Effector memory CD8-positive, alpha-beta T cell (primary cell): ENCODE data around the gene NDUFB11.
"Not testable (repeated sequence)": the region's sequence is repeated elsewhere in the genome, so short reads cannot be mapped to it uniquely, and the experiment has no call there.

Experiments
- ATAC-seq: fragments of 150-1000 bp; cut with Tn5 transposase; replicated peaks from 2 replicates; pipeline ENCODE4 v1.10.0; 2021; ENCODE audit warnings: mild to moderate bottlenecking, moderate library complexity
- DNase-seq, 3 experiments: peaks; one replicate each; pipeline ENCODE4 v3.0.0; 2021
- H3K27ac Mint-ChIP-seq, 2 donors: one replicate each; pipeline ENCODE4 v1.8.0; 2022; ENCODE audit warnings: mild to moderate bottlenecking in 2 of 2, mixed read lengths in 2 of 2, moderate library complexity in 2 of 2
- H3K27me3 Mint-ChIP-seq, 2 donors: one replicate each; pipeline ENCODE4 v1.8.0; 2022; ENCODE audit warnings: mixed read lengths in 2 of 2
- H3K36me3 Mint-ChIP-seq: one replicate; pipeline ENCODE4 v1.8.0; 2022; ENCODE audit warnings: mild to moderate bottlenecking, moderate library complexity, mixed read lengths; ENCODE audit not compliant: insufficient read depth
- H3K4me1 Mint-ChIP-seq, 2 donors: one replicate each; pipeline ENCODE4 v1.8.0; 2022; ENCODE audit warnings: low read depth in 2 of 2, mixed read lengths in 2 of 2
- H3K4me3 Mint-ChIP-seq, 2 donors: one replicate each; pipeline ENCODE4 v1.8.0; 2022; ENCODE audit warnings: mild to moderate bottlenecking in 2 of 2, mixed read lengths in 2 of 2, moderate library complexity in 2 of 2
- H3K9me3 Mint-ChIP-seq, 2 donors: one replicate each; pipeline ENCODE4 v1.8.0; 2022; ENCODE audit warnings: mixed read lengths in 2 of 2

NDUFB11 gene

GRCh38 chrX:47148946-47149345 is 4.4 kb upstream of the NDUFB11 start:
- ATAC-seq, result no peak
- Mint-ChIP-seq H3K9me3 (no peaks in the 10 kb centered on the region), H3K27me3 (no peaks in the 10 kb centered on the region), H3K4me3 (no peak overlapping the region), H3K4me1 (peaks cover 19 to 20% of the 10 kb centered on the region in 2 donors), H3K27ac (no peak overlapping the region), H3K36me3 (peaks cover 51% of the 10 kb centered on the region)
- DNase-seq, result no peak

- Mint-ChIP-seq H3K27ac (peak overlapping the region in 1 of 2 donors; percentile 83), H3K9me3 (no peaks in the 10 kb centered on the region), H3K27me3 (no peaks in the 10 kb centered on the region), H3K36me3 (peaks cover 37% of the 10 kb centered on the region), H3K4me3 (peak overlapping the region; percentile 99 to 100), H3K4me1 (peaks cover 29 to 30% of the 10 kb centered on the region in 2 donors)
- DNase-seq (no peak), ATAC-seq (no peak)
Observed at GRCh38 chrX:47146936-47147859, 2.7 kb upstream of the NDUFB11 start.

- peaks cover 38% of the 10 kb centered on the region for H3K36me3 Mint-ChIP-seq
- ATAC-seq (no peak), DNase-seq (no peak)
- H3K27me3 Mint-ChIP-seq, result no peaks in the 10 kb centered on the region
- H3K4me3 Mint-ChIP-seq, result peak overlapping the region; percentile 99 to 100
- H3K27ac Mint-ChIP-seq, result peak overlapping the region; percentile 98 to 99
- peaks cover 29 to 30% of the 10 kb centered on the region in 2 donors for H3K4me1 Mint-ChIP-seq
- H3K9me3 Mint-ChIP-seq, result no peaks in the 10 kb centered on the region
Observed at GRCh38 chrX:47146121-47146935, 1.8 kb upstream of the NDUFB11 start.

GRCh38 chrX:47145395-47146120 is 1.1 kb upstream of the NDUFB11 start:
- Mint-ChIP-seq H3K9me3 (no peaks in the 10 kb centered on the region), H3K4me3 (peak overlapping the region; percentile 99 to 100), H3K27ac (peak overlapping the region; percentile 98 to 99), H3K36me3 (peaks cover 36% of the 10 kb centered on the region), H3K27me3 (no peaks in the 10 kb centered on the region), H3K4me1 (peaks cover 29 to 31% of the 10 kb centered on the region in 2 donors)
- ATAC-seq (peak; percentile 18), DNase-seq (no peak)

- DNase-seq (peak in 2 of 3 experiments; percentile 0 to 16), ATAC-seq (peak; percentile 2)
- Mint-ChIP-seq H3K4me1 (peaks cover 29 to 33% of the 10 kb centered on the region in 2 donors), H3K9me3 (no peaks in the 10 kb centered on the region), H3K27me3 (no peaks in the 10 kb centered on the region), H3K27ac (peak overlapping the region; percentile 98 to 99), H3K36me3 (peaks cover 36% of the 10 kb centered on the region), H3K4me3 (peak overlapping the region; percentile 99 to 100)
Observed at GRCh38 chrX:47143894-47144625, 442 bp downstream of the NDUFB11 start.

- Mint-ChIP-seq H3K36me3 (peaks cover 19% of the 10 kb centered on the region), H3K4me3 (no peak overlapping the region), H3K9me3 (no peaks in the 10 kb centered on the region), H3K27me3 (no peaks in the 10 kb centered on the region), H3K27ac (no peak overlapping the region), H3K4me1 (peaks cover 6 to 11% of the 10 kb centered on the region in 2 donors)
- DNase-seq (no peak), ATAC-seq (no peak)
Observed at GRCh38 chrX:47138171-47138570, 6.3 kb downstream of the NDUFB11 start.

GRCh38 chrX:47135650-47136049 is 8.9 kb downstream of the NDUFB11 start:
- not testable (repeated sequence) for H3K27ac Mint-ChIP-seq, ATAC-seq, H3K4me3 Mint-ChIP-seq, DNase-seq, H3K4me1 Mint-ChIP-seq, H3K9me3 Mint-ChIP-seq, H3K27me3 Mint-ChIP-seq
- peaks cover 10% of the 10 kb centered on the region for H3K36me3 Mint-ChIP-seq

GRCh38 chrX:47133493-47133892 is 11.0 kb downstream of the NDUFB11 start:
- Mint-ChIP-seq H3K4me3 (no peak overlapping the region), H3K9me3 (no peaks in the 10 kb centered on the region), H3K27me3 (no peaks in the 10 kb centered on the region), H3K4me1 (peaks cover 0 to 1% of the 10 kb centered on the region in 2 donors), H3K36me3 (peaks cover 10% of the 10 kb centered on the region), H3K27ac (no peak overlapping the region)
- DNase-seq, result no peak
- no peak for ATAC-seq

GRCh38 chrX:47129899-47130358 is 14.6 kb downstream of the NDUFB11 start:
- DNase-seq, result no peak
- Mint-ChIP-seq H3K4me1 (peaks cover 0 to 1% of the 10 kb centered on the region in 2 donors), H3K4me3 (peak overlapping the region; percentile 91 to 94), H3K27ac (peak overlapping the region; percentile 94 to 98), H3K27me3 (no peaks in the 10 kb centered on the region), H3K36me3 (peaks cover 11% of the 10 kb centered on the region), H3K9me3 (no peaks in the 10 kb centered on the region)
- no peak for ATAC-seq

- H3K4me3 Mint-ChIP-seq, result peak overlapping the region; percentile 91 to 94
- peaks cover 11% of the 10 kb centered on the region for H3K36me3 Mint-ChIP-seq
- no peaks in the 10 kb centered on the region for H3K9me3 Mint-ChIP-seq
- H3K4me1 Mint-ChIP-seq, result peaks cover 0 to 1% of the 10 kb centered on the region in 2 donors
- H3K27ac Mint-ChIP-seq, result peak overlapping the region; percentile 94 to 98
- H3K27me3 Mint-ChIP-seq, result no peaks in the 10 kb centered on the region
- peak; percentile 86 to 93 (median 88) for DNase-seq
- ATAC-seq, result peak; percentile 97
Observed at GRCh38 chrX:47129157-47129898, 15.2 kb downstream of the NDUFB11 start.

- not testable (repeated sequence) for H3K27ac Mint-ChIP-seq, DNase-seq, H3K36me3 Mint-ChIP-seq, H3K4me1 Mint-ChIP-seq, ATAC-seq, H3K27me3 Mint-ChIP-seq, H3K4me3 Mint-ChIP-seq, H3K9me3 Mint-ChIP-seq
Observed at GRCh38 chrX:47124466-47124865, 20.0 kb downstream of the NDUFB11 start.

GRCh38 chrX:47116551-47117110 is 27.9 kb downstream of the NDUFB11 start:
- not testable (repeated sequence) for H3K27me3 Mint-ChIP-seq, H3K36me3 Mint-ChIP-seq, ATAC-seq, H3K4me3 Mint-ChIP-seq, H3K27ac Mint-ChIP-seq, H3K9me3 Mint-ChIP-seq, DNase-seq, H3K4me1 Mint-ChIP-seq
